HepG2 (cell line): ENCODE data around the gene HTN3. TPM values are rescaled to one million over a fixed set of nuclear protein-coding genes. Genes with fewer than 3 reads are reported as not detected.
"Not testable (repeated sequence)": the region's sequence is repeated elsewhere in the genome, so short reads cannot be mapped to it uniquely, and the experiment has no call there.

Experiments used
- ATAC-seq: fragments of 200-7000 bp; cut with Tn5 transposase; 3 replicates; pipeline ENCODE4 v1.9.1; 2020; ENCODE audit warnings: mild to moderate bottlenecking, moderate library complexity
- BruUV-seq: library from RNA; stranded (reverse); fragments of 400-500 nt; replicated peaks from 2 replicates; lab custom pipeline; 2021; lab: Mats Ljungman, UMichigan
- CTCF ChIA-PET: fragments of 300-600 bp; formaldehyde crosslinking; extraction: SDS; loops from one replicate; lab custom pipeline; 2021; ENCODE audit warnings: low total read pairs, inconsistent platforms, low intra/inter-chr PET ratio; lab: Yijun Ruan, JAX
- POLR2A ChIA-PET: fragments of 350-600 bp; sonication (Branson Sonifier 250); formaldehyde crosslinking; loops from one replicate; lab custom pipeline; 2020; ENCODE audit warnings: antibody characterized with exemption, inconsistent platforms; lab: Yijun Ruan, JAX
- DNase-seq: peaks from one replicate; pipeline ENCODE4 v3.0.0-alpha.2; 2015; ENCODE audit warnings: low spot score
- FAIRE-seq: peaks from 3 replicates; lab custom pipeline; 2011; peaks lifted over from hg19 to GRCh38; lab: Jason Lieb, UNC
- H2AFZ ChIP-seq: one replicate; pipeline ENCODE4 v1.6.1; 2011; ENCODE audit warnings: low read length, inconsistent platforms
- H3K27ac ChIP-seq: fragments of 300-600 bp; 3 replicates; pipeline ENCODE4 v1.8.0; 2011; ENCODE audit warnings: mixed run types, mild to moderate bottlenecking, mixed read lengths, low read length, inconsistent platforms; ENCODE audit not compliant: insufficient read depth; ENCODE audit errors: extremely low read length
- H3K27me3 ChIP-seq, 2 experiments: fragments of 200-600 bp in 1 of 2; 2 replicates in 1 of 2; 3 replicates in 1 of 2; pipeline versions ENCODE4 v1.6.0 to v1.8.0; 2011; ENCODE audit warnings: low read length in 2 of 2, mild to moderate bottlenecking in 2 of 2, moderate library complexity in 2 of 2, inconsistent platforms in 1 of 2; ENCODE audit not compliant: insufficient read depth in 2 of 2, control insufficient read depth in 1 of 2
- H3K36me3 ChIP-seq, 2 experiments: fragments of 200-600 bp in 1 of 2; replicated peaks in 1 of 2; 2 replicates in 1 of 2; 3 replicates in 1 of 2; pipeline versions ENCODE4 v1.5.1 to v1.8.0; 2011; ENCODE audit warnings: low read length in 2 of 2, inconsistent platforms in 1 of 2; ENCODE audit not compliant: insufficient read depth in 2 of 2, control insufficient read depth in 1 of 2
- H3K4me1 ChIP-seq: 2 replicates; pipeline ENCODE4 v1.5.1; 2012; ENCODE audit warnings: low read length, inconsistent platforms; ENCODE audit not compliant: insufficient read depth
- H3K4me2 ChIP-seq: 2 replicates; pipeline ENCODE4 v1.6.0; 2011; ENCODE audit warnings: low read depth, low read length, inconsistent platforms
- H3K4me3 ChIP-seq, 3 experiments: fragments of 200-600 bp in 1 of 3; sonication (generic), shearing (Covaris generic) in 1 of 3; replicated peaks in 1 of 3; 2 replicates each; pipeline ENCODE4 v1.5.1; 2011 to 2016; ENCODE audit warnings: low read length in 3 of 3, inconsistent platforms in 2 of 3, low read depth in 2 of 3, mild to moderate bottlenecking in 2 of 3, control low read depth in 1 of 3, mixed read lengths in 1 of 3; ENCODE audit not compliant: insufficient read depth in 1 of 3
- H3K79me2 ChIP-seq: one replicate; pipeline ENCODE4 v1.6.1; 2011; ENCODE audit warnings: low read length, inconsistent platforms; ENCODE audit not compliant: insufficient read depth
- H3K9ac ChIP-seq: 2 replicates; pipeline ENCODE4 v1.6.0; 2011; ENCODE audit warnings: mild to moderate bottlenecking, low read depth, low read length, inconsistent platforms; ENCODE audit not compliant: insufficient read depth
- H3K9me3 ChIP-seq: 2 replicates; pipeline ENCODE4 v1.5.1; 2012; ENCODE audit warnings: mild to moderate bottlenecking, low read length
- H4K20me1 ChIP-seq: 2 replicates; pipeline ENCODE4 v1.6.0; 2011; ENCODE audit warnings: inconsistent platforms, mild to moderate bottlenecking, low read length, moderate library complexity; ENCODE audit not compliant: insufficient read depth
- ETV6 ChIP-seq: sonication (generic); formaldehyde crosslinking; conservative IDR thresholded peaks from 2 replicates; pipeline ENCODE4 v1.4.0; 2020; ENCODE audit warnings: missing genetic modification reagents
- WGBS: methylation state at CpG from one replicate; pipeline ENCODE4 v1.1.6; 2017; ENCODE audit warnings: low lambda C conversion rate; 5-methylcytosine and 5-hydroxymethylcytosine counted together
- in situ Hi-C: cut with HindIII; loops from 2 replicates; pipeline ENCODE4 v1.10.0; 2017; ENCODE audit warnings: low pct_unique_long_range_greater_than_20kb; ENCODE audit not compliant: extremely low pct_ligation_motif_present
- intact Hi-C: fragments of 100-400 bp; cut with micrococcal nuclease; formaldehyde crosslinking; loops from one replicate; pipeline ENCODE4 v1.10.0; 2022; ENCODE audit not compliant: unreplicated experiment
- polyA plus RNA-seq, 8 experiments: library from polyadenylated mRNA; depleted of rRNA in 3 of 8; stranded (reverse) in 7 of 8; unstranded in 1 of 8; fragments of >200 nt; fragmentation: Illumina TruSeq in 4 of 8; extraction: Trizol in 4 of 8; gene quantifications; 2 replicates each; pipeline versions ENCODE4 v1.2.1 to v1.2.3, GENCODE V29; 2011 to 2016; ENCODE audit warnings: low read depth in 4 of 8, missing spikeins in 1 of 8, mixed read lengths in 1 of 8; ENCODE audit not compliant: insufficient read depth in 1 of 8
- total RNA-seq, 5 experiments: library from RNA; depleted of rRNA; stranded (reverse); fragments of >200 nt; fragmentation: Illumina TruSeq; extraction: Trizol; gene quantifications; 2 replicates each; pipeline ENCODE4 v1.2.3, GENCODE V29; 2016; ENCODE audit warnings: low read depth in 1 of 5
- TF ChIP-seq, protein P1 (sequence below): sonication (generic); formaldehyde crosslinking; IDR thresholded peaks from 2 replicates; pipeline ENCODE4 v1.4.0; 2020; ENCODE audit warnings: missing genetic modification reagents

The HTN3 gene
- total and polyA plus RNA-seq, 2 of the 13 experiments (the other 11 are each of a cell fraction or from before 2014, with no cell fraction given), result not detected

DNA sequence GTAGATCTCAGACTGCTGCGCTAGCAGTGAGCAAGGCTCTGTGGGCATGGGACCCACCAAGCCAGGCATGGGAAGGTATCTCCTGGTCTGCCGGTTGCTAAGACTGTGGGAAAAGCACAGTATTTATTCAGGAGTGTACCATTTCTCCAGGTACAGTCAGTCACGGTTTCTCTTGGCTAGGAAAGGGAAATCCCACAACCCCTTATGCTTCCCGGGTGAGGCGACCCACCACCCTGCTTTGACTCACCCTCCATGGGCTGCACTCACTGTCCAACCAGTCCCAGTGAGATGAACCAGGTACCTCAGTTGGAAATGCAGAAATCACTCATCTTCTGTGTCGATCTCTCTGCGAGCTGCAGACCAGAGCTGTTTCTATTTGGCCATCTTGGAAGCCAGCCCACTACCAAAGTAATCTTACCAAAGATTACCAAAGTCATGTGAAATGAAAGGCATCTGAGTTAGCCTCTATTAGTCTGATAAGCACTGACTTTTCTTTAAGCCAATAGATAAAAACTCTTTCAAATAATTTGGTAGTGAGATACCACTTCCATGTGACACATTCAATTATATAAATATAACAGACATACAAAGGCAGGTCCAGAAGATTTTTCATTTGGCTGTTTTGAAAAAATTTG is 13.5 kb downstream of the HTN3 start (continued):
- TF ChIP-seq, protein P1, sequence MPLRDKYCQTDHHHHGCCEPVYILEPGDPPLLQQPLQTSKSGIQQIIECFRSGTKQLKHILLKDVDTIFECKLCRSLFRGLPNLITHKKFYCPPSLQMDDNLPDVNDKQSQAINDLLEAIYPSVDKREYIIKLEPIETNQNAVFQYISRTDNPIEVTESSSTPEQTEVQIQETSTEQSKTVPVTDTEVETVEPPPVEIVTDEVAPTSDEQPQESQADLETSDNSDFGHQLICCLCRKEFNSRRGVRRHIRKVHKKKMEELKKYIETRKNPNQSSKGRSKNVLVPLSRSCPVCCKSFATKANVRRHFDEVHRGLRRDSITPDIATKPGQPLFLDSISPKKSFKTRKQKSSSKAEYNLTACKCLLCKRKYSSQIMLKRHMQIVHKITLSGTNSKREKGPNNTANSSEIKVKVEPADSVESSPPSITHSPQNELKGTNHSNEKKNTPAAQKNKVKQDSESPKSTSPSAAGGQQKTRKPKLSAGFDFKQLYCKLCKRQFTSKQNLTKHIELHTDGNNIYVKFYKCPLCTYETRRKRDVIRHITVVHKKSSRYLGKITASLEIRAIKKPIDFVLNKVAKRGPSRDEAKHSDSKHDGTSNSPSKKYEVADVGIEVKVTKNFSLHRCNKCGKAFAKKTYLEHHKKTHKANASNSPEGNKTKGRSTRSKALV (CRISPR knock-in tag), result no peak
- TF ChIP-seq ETV6 (CRISPR knock-in tag), result no peak

DNA sequence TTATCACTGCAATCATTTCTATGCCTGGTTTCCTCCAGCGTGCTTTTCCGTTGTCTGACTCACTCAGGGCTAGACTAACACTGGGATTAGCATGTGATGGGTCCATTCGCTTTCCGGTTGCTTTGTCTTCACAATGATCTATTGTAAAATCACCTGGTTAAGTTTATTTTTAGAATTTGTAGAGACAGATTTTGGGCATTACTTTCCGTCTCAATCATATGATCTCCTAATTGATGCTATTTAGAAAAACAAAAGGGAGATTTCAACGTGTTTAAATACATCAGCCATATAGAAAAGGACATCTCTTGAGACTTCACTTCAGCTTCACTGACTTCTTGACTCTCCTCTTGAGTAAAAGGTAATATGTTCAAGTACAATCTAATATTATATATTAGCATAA is 21.9 kb downstream of the HTN3 start, which contains the start of gene HTN1:
HTN1 (plus strand) TSS at position 301 of the 400 bp plus-strand sequence. CDS start 2,639 bp downstream, outside the sequence.
- H3K9me3 ChIP-seq, CTCF ChIA-PET, H4K20me1 ChIP-seq, H3K27me3 ChIP-seq, in situ Hi-C loops, H3K4me2 ChIP-seq, H3K79me2 ChIP-seq, intact Hi-C loops, H3K27ac ChIP-seq, ATAC-seq, H2AFZ ChIP-seq, H3K4me1 ChIP-seq, DNase-seq, H3K4me3 ChIP-seq, POLR2A ChIA-PET, BruUV-seq, H3K36me3 ChIP-seq, H3K9ac ChIP-seq: not testable (repeated sequence)
- 52% methylated on average over 6 of the region's 6 CpGs for WGBS
- FAIRE-seq, result peak; percentile 79

DNA sequence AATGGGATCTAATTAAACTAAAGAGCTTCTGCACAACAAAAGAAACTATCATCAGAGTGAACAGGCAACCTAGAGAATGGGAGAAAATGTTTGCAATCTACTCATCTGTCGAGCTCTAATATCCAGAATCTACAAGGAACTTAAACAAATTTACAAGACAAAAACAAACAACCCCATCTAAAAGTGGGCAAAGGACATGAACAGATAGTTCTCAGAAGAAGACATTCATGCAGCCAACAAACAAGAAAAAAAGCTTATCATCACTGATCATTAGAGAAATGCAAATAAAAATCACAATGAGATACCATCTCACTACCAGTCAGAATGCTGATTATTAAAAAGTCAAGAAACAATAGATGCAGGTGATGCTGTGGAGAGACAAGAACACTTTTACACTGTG is 28.3 kb downstream of the HTN3 start:
- WGBS, result 9% methylated on average over 1 of the region's 1 CpG
- ATAC-seq, H3K4me3 ChIP-seq, POLR2A ChIA-PET, H3K4me1 ChIP-seq, FAIRE-seq, H3K4me2 ChIP-seq, H3K79me2 ChIP-seq, intact Hi-C loops, H3K27ac ChIP-seq, BruUV-seq, in situ Hi-C loops, H3K36me3 ChIP-seq, H3K9me3 ChIP-seq, H3K27me3 ChIP-seq, H3K9ac ChIP-seq, DNase-seq, H4K20me1 ChIP-seq, H2AFZ ChIP-seq, CTCF ChIA-PET: not testable (repeated sequence)
